OCI-LY7 (cell line): ENCODE data around the gene GRID2.

ENCODE experiments used
- CTCF ChIP-seq: fragments of 200-600 bp; sonication (generic); conservative IDR thresholded peaks from 2 replicates; pipeline ENCODE4 v1.5.1; 2014; ENCODE audit warnings: mild to moderate bottlenecking, antibody characterized with exemption, low read length, moderate library complexity, mixed read lengths
- EZH2phosphoT487 ChIP-seq: fragments of 200-600 bp; sonication (generic); IDR thresholded peaks from 2 replicates; pipeline ENCODE4 v1.6.1; 2018; ENCODE audit warnings: low read depth, borderline replicate concordance, mild to moderate bottlenecking, mixed run types, antibody characterized with exemption, low read length, moderate library complexity, mixed read lengths

- TF ChIP-seq CTCF, result no peak
- TF ChIP-seq EZH2phosphoT487, result no peak
Measured at GRCh38 chr4:93761286-93761685, 1457.5 kb downstream of the GRID2 start.
